ENCODE measurements around the gene SMU1.
"Not testable (repeated sequence)": the region's sequence is repeated elsewhere in the genome, so short reads cannot be mapped to it uniquely, and the experiment has no call there.

The SMU1 gene

DNA sequence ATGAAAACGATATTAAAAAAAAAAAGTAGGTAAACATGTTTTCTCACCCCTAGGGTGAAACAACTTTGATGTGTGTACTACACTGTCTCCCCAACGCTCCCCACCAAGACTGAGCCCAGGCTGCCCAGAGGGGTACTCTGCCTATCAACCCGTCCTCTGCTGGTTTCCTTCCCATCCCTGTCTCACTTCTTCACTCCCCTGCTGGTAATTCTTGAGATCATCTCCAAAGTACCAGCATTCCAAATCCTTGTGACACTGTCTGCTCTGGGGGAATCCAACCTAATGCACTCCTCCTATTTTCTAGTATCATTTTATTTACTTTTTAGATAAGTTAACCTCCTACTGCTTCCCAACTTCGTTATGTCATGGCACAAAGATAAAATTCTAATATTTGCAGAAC is 68.7 kb downstream of the SMU1 start:
- DNase-seq: no peak

DNA sequence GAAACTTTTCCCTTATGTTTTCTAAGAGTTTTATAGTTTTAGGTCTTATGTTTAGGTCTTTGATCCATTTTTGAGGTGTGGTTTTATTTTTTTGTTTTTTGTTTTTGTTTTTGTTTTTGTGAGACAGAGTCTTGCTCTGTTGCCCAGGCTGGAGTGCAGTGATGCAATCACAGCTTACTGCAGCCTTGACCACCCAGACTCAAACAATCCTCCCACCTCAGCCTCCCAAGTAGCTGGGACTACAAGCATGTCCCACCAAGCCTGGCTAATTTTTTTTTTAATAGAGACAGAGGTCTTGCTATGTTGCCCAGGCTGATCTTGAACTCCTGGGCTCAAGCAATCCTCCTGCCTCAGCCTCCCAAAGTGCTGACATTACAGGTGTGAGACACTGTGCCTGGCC is 71.1 kb downstream of the SMU1 start:
- DNase-seq: not testable (repeated sequence)

DNA sequence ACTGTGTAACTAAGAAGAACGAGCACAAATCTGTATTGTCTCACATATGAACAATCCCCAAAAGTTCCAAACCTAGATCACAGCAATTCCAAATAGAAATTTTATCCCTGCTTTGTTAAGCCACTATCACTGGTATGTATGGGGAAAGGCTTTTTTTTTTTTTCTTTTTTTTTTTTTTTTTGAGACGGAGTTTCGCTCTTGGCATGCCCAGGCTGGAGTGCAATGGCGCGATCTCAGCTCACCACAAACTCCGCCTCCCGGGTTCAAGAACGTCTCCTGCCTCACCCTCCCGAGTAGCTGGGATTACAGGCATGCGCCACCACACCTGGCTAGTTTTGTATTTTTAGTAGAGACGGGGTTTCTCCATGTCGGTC is 75.8 kb downstream of the SMU1 start:
- not testable (repeated sequence) for DNase-seq

DNA sequence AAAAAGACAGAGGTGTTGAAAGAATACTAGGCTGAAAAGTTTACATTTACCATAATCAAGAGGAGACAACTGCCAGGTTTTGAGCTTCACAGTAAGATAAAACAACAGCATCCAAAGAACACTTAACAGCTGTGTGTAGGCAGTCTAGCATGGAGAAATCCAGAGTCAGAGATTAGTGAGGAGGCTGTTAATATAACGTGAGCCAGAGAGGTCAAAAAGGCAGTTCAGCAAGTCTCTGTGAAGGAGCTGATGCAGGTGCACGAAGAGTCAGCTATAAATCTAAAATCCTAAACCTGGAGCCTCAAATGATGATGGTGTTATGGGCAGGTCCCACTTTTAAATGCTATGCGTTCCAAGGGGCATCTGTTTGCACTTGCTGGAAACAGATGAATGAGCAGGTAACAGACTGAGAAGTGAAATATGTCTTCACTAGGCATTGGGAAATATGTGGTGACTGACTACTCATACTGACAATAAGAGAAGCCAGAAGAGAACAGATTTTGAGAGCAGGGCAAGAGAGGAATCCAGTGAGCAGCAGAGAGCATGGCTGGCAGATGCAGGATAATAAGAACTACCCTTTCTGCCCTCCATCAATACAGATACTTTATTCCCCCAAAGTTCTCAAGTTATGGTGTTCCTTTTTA is 83.8 kb downstream of the SMU1 start:
- peak in 1 of 2 donors; percentile 3 for DNase-seq

DNA sequence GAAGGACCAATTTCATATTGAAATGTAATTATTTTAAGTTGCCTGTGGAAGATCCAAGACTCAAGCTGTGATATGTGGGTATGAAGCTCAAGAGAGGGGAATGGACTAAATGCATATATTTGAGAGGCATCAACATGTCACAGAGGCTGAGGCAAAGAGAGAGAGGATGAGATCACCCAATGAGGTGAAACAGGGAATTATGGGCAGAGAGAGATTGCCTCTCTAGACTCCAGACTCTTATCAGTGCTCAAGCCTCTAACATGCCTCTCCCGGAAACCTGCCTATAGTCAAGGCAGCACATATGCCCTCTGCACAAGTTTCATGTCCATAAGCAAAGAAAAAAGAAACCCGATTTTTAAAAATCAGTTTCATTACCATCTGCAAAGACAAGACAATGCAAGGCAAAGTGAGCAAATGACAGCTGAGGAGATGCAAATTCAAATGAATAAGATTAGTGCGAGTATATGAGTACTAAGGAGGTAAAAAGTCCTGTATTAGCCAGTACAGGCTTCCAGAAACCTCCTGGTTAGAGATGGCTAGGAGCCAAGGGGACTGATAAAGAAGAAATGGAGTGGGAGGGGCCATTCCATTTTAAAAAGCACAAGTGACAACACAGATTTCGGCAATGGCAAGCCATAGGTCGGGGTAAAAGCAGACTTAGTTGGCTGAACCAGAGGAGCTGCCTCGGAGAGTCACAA is 84.4 kb downstream of the SMU1 start:
- DNase-seq: no peak

Data from hippocampal formation (tissue), 2 donors.